Natural killer cell (primary cell): ENCODE measurements around the gene THSD7B. TPM values are rescaled to one million over a fixed set of nuclear protein-coding genes. Genes with fewer than 3 reads are reported as not detected.

Experiments
- ATAC-seq, 3 donors: fragments of 150-1000 bp in 2 of 3; fragments of 200-7000 bp in 1 of 3; cut with Tn5 transposase; 1 replicate in 1 of 3; 2 replicates in 2 of 3; pipeline ENCODE4 v1.10.0; 2021; ENCODE audit warnings: mild to moderate bottlenecking in 2 of 3, moderate library complexity in 2 of 3
- DNase-seq, 2 donors: peaks; one replicate each; pipeline versions ENCODE4 v3.0.0 to v3.0.0-alpha.2; 2013 to 2021; ENCODE audit warnings: mixed read lengths in 1 of 2
- H3K27ac ChIP-seq: one replicate; pipeline ENCODE4 v1.5.1; 2013; ENCODE audit warnings: mild to moderate bottlenecking, low read length
- H3K27me3 ChIP-seq: one replicate; pipeline ENCODE4 v1.6.1; 2013; ENCODE audit warnings: low read length; ENCODE audit not compliant: control insufficient read depth, insufficient read depth
- H3K36me3 ChIP-seq: one replicate; pipeline ENCODE4 v1.6.1; 2013; ENCODE audit warnings: low read length; ENCODE audit not compliant: control insufficient read depth, insufficient read depth
- H3K4me1 ChIP-seq: one replicate; pipeline ENCODE4 v1.6.1; 2013; ENCODE audit warnings: low read length; ENCODE audit not compliant: control insufficient read depth, insufficient read depth
- H3K4me3 ChIP-seq: one replicate; pipeline ENCODE4 v1.5.1; 2013; ENCODE audit warnings: low read length
- H3K9me3 ChIP-seq: one replicate; pipeline ENCODE4 v1.6.1; 2013; ENCODE audit warnings: low read length; ENCODE audit not compliant: control insufficient read depth, insufficient read depth
- H3K27ac Mint-ChIP-seq, 2 donors: one replicate each; pipeline ENCODE4 v1.8.0; 2022; ENCODE audit warnings: mild to moderate bottlenecking in 2 of 2, mixed read lengths in 2 of 2, moderate library complexity in 1 of 2
- H3K27me3 Mint-ChIP-seq, 2 donors: one replicate each; pipeline ENCODE4 v1.8.0; 2022; ENCODE audit warnings: low read depth in 2 of 2, mixed read lengths in 2 of 2
- H3K36me3 Mint-ChIP-seq: one replicate; pipeline ENCODE4 v1.8.0; 2022; ENCODE audit warnings: mixed read lengths
- H3K4me1 Mint-ChIP-seq, 2 donors: one replicate each; pipeline ENCODE4 v1.8.0; 2022; ENCODE audit warnings: mixed read lengths in 2 of 2
- H3K4me3 Mint-ChIP-seq: one replicate; pipeline ENCODE4 v1.8.0; 2022; ENCODE audit warnings: mild to moderate bottlenecking, moderate library complexity, mixed read lengths
- H3K9me3 Mint-ChIP-seq, 2 donors: one replicate each; pipeline ENCODE4 v1.8.0; 2022; ENCODE audit warnings: mixed read lengths in 2 of 2
- WGBS: methylation state at CpG from one replicate; pipeline ENCODE4 v1.1.7; 2013; ENCODE audit warnings: missing lambda C conversion rate; ENCODE audit not compliant: insufficient coverage; 5-methylcytosine and 5-hydroxymethylcytosine counted together
- intact Hi-C: fragments of 100-400 bp; cut with micrococcal nuclease; formaldehyde crosslinking; loops from one replicate; pipeline ENCODE4 v1.14.2; 2022
- total RNA-seq, 4 donors: library from RNA; stranded (reverse); fragments of 120-200 nt in 1 of 4; gene quantifications; one replicate each; pipeline versions ENCODE4 v1.2.3 to v1.2.4, GENCODE V29; 2013 to 2022
- TF ChIP-seq, protein P1 (sequence below): fragments of 200-600 bp; IDR thresholded peaks from one replicate; pipeline ENCODE4 v1.8.0; 2022; ENCODE audit warnings: antibody characterized with exemption

THSD7B gene
- total RNA-seq, 3 donors from 2014 or later (not counting 1 experiment from before 2014, with no cell fraction given), result not detected

GRCh38 chr2:137435162-137435561 is 669.8 kb downstream of the THSD7B start:
- H3K4me3 Mint-ChIP-seq, result no peak overlapping the region
- no peaks in the 10 kb centered on the region for H3K27me3 Mint-ChIP-seq
- no peaks in the 10 kb centered on the region for H3K36me3 Mint-ChIP-seq
- WGBS, result no CpG with 5 or more reads among the region's 1 CpG
- TF ChIP-seq, protein P1, sequence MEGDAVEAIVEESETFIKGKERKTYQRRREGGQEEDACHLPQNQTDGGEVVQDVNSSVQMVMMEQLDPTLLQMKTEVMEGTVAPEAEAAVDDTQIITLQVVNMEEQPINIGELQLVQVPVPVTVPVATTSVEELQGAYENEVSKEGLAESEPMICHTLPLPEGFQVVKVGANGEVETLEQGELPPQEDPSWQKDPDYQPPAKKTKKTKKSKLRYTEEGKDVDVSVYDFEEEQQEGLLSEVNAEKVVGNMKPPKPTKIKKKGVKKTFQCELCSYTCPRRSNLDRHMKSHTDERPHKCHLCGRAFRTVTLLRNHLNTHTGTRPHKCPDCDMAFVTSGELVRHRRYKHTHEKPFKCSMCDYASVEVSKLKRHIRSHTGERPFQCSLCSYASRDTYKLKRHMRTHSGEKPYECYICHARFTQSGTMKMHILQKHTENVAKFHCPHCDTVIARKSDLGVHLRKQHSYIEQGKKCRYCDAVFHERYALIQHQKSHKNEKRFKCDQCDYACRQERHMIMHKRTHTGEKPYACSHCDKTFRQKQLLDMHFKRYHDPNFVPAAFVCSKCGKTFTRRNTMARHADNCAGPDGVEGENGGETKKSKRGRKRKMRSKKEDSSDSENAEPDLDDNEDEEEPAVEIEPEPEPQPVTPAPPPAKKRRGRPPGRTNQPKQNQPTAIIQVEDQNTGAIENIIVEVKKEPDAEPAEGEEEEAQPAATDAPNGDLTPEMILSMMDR, result no peak
- ATAC-seq (no peak), DNase-seq (no peak)
- H3K4me3 ChIP-seq, result no peak overlapping the region
- H3K9me3 Mint-ChIP-seq, result peaks cover 16 to 20% of the 10 kb centered on the region in 2 donors
- no peaks in the 10 kb centered on the region for H3K4me1 Mint-ChIP-seq
- no peak overlapping the region for H3K27ac ChIP-seq
- no peaks in the 10 kb centered on the region for H3K9me3 ChIP-seq
- no peaks in the 10 kb centered on the region for H3K4me1 ChIP-seq
- intact Hi-C loops, result no loop called here
- no peaks in the 10 kb centered on the region for H3K27me3 ChIP-seq
- H3K36me3 ChIP-seq, result no peaks in the 10 kb centered on the region
- H3K27ac Mint-ChIP-seq, result no peak overlapping the region

DNA sequence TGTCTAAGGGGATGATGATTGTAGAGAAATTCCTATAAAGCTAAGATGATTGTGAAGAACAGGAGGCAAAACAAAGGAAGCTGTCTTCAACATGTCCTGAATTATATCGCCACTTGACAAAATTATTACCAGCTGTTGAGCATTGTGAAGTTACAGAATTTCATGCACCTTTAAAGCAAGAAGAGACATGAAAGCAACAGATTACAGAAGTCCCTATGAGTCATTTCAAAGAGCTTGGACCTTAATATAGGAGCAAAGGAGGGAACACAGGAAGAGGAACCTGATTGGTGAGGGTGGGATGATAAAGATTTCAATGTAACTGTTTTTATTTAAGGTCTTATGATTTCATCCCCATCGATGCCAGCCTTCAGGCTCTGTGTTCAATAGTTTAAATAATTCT is 672.0 kb downstream of the THSD7B start:
- Mint-ChIP-seq H3K27ac (no peak overlapping the region), H3K36me3 (no peaks in the 10 kb centered on the region), H3K9me3 (peaks cover 13 to 16% of the 10 kb centered on the region in 2 donors), H3K4me3 (no peak overlapping the region), H3K27me3 (no peaks in the 10 kb centered on the region), H3K4me1 (no peaks in the 10 kb centered on the region)
- 100% methylated on average over 2 of the region's 2 CpGs for WGBS
- intact Hi-C loops, result no loop called here
- no peaks in the 10 kb centered on the region for H3K9me3 ChIP-seq
- H3K27me3 ChIP-seq, result no peaks in the 10 kb centered on the region
- no peak for DNase-seq
- no peak for ATAC-seq
- no peaks in the 10 kb centered on the region for H3K4me1 ChIP-seq
- H3K4me3 ChIP-seq, result no peak overlapping the region
- TF ChIP-seq, protein P1, result no peak
- H3K27ac ChIP-seq, result no peak overlapping the region
- H3K36me3 ChIP-seq, result no peaks in the 10 kb centered on the region

- no peak for DNase-seq
- intact Hi-C loops, result no loop called here
- Mint-ChIP-seq H3K27me3 (no peaks in the 10 kb centered on the region), H3K9me3 (peaks cover 10 to 11% of the 10 kb centered on the region in 2 donors), H3K4me1 (no peaks in the 10 kb centered on the region), H3K36me3 (peaks cover 8% of the 10 kb centered on the region), H3K27ac (no peak overlapping the region), H3K4me3 (no peak overlapping the region)
- no peaks in the 10 kb centered on the region for H3K27me3 ChIP-seq
- ATAC-seq, result no peak
- H3K4me3 ChIP-seq, result no peak overlapping the region
- H3K4me1 ChIP-seq, result no peaks in the 10 kb centered on the region
- TF ChIP-seq, protein P1, result no peak
- no peak overlapping the region for H3K27ac ChIP-seq
- no peaks in the 10 kb centered on the region for H3K36me3 ChIP-seq
- no peaks in the 10 kb centered on the region for H3K9me3 ChIP-seq
- WGBS, result no CpG with 5 or more reads among the region's 1 CpG
These were observed 679.6 kb downstream of the THSD7B start for GRCh38 chr2:137444970-137445369.

GRCh38 chr2:137449454-137449853 is 684.1 kb downstream of the THSD7B start:
- intact Hi-C loops, result no loop called here
- Histone ChIP-seq H3K9me3 (no peaks in the 10 kb centered on the region), H3K27me3 (no peaks in the 10 kb centered on the region), H3K27ac (no peak overlapping the region), H3K4me1 (no peaks in the 10 kb centered on the region), H3K4me3 (no peak overlapping the region), H3K36me3 (no peaks in the 10 kb centered on the region)
- Mint-ChIP-seq H3K4me1 (no peaks in the 10 kb centered on the region), H3K36me3 (peaks cover 8% of the 10 kb centered on the region), H3K9me3 (peaks cover 12 to 16% of the 10 kb centered on the region in 2 donors), H3K27me3 (no peaks in the 10 kb centered on the region), H3K4me3 (no peak overlapping the region), H3K27ac (no peak overlapping the region)
- ATAC-seq, result no peak
- TF ChIP-seq, protein P1, result no peak
- DNase-seq, result no peak
